Endodermal cell (in vitro differentiated cells): ENCODE results near the gene SEMA6C. TPM values are rescaled to one million over a fixed set of nuclear protein-coding genes. Genes with fewer than 3 reads are reported as not detected.

ENCODE experiments used
- DNase-seq: peaks from one replicate; pipeline ENCODE4 v3.0.0-alpha.2; 2017
- H3K27ac ChIP-seq: 2 replicates; pipeline ENCODE4 v1.5.1; 2013; ENCODE audit warnings: mild to moderate bottlenecking, low read depth, low read length, moderate library complexity
- H3K27me3 ChIP-seq: 2 replicates; pipeline ENCODE4 v1.6.1; 2013; ENCODE audit warnings: mild to moderate bottlenecking, low read length, moderate library complexity; ENCODE audit not compliant: insufficient read depth, control insufficient read depth, poor library complexity, severe bottlenecking
- H3K36me3 ChIP-seq: 2 replicates; pipeline ENCODE4 v1.7.0; 2013; ENCODE audit warnings: mild to moderate bottlenecking, low read length, moderate library complexity; ENCODE audit not compliant: control insufficient read depth, insufficient read depth
- H3K4me1 ChIP-seq: one replicate; pipeline ENCODE4 v1.7.0; 2013; ENCODE audit warnings: low read length; ENCODE audit not compliant: control insufficient read depth, insufficient read depth
- H3K4me3 ChIP-seq: 2 replicates; pipeline ENCODE4 v1.5.1; 2013; ENCODE audit warnings: mild to moderate bottlenecking, low read length, moderate library complexity
- H3K9ac ChIP-seq: 2 replicates; pipeline ENCODE4 v1.6.1; 2013; ENCODE audit warnings: mild to moderate bottlenecking, low read length, moderate library complexity; ENCODE audit not compliant: poor library complexity, severe bottlenecking; ENCODE audit errors: extremely low read depth
- H3K9me3 ChIP-seq: 2 replicates; pipeline ENCODE4 v1.6.1; 2013; ENCODE audit warnings: mild to moderate bottlenecking, low read length, moderate library complexity; ENCODE audit not compliant: control insufficient read depth
- H3K27ac Mint-ChIP-seq: 2 replicates; pipeline ENCODE4 v1.8.0; 2020; ENCODE audit warnings: mixed read lengths
- H3K27me3 Mint-ChIP-seq: 2 replicates; pipeline ENCODE4 v1.8.0; 2021; ENCODE audit warnings: mild to moderate bottlenecking, mixed read lengths; ENCODE audit not compliant: insufficient read depth
- H3K36me3 Mint-ChIP-seq: 2 replicates; pipeline ENCODE4 v1.8.0; 2020; ENCODE audit warnings: low read depth, mixed read lengths
- H3K4me1 Mint-ChIP-seq: 2 replicates; pipeline ENCODE4 v1.8.0; 2020; ENCODE audit warnings: mixed read lengths
- H3K4me3 Mint-ChIP-seq: 2 replicates; pipeline ENCODE4 v1.8.0; 2020; ENCODE audit warnings: mild to moderate bottlenecking, moderate library complexity, mixed read lengths
- H3K9me3 Mint-ChIP-seq: 2 replicates; pipeline ENCODE4 v1.8.0; 2020; ENCODE audit warnings: mild to moderate bottlenecking, mixed read lengths
- WGBS, 2 experiments: methylation state at CpG; one replicate each; pipeline versions ENCODE4 v1.1.5 to v1.1.7; 2013; ENCODE audit warnings: missing lambda C conversion rate in 2 of 2, mixed read lengths in 1 of 2; ENCODE audit not compliant: insufficient coverage in 1 of 2, insufficient read length in 1 of 2; 5-methylcytosine and 5-hydroxymethylcytosine counted together
- total RNA-seq, 2 donors: library from RNA; stranded (reverse); fragmentation: NEBNext Ultra II Directional in 1 of 2; extraction: Animal tissue kit (Norgen Biotek cat#: 25700) in 1 of 2; gene quantifications; 2 replicates in 1 of 2; 3 replicates in 1 of 2; pipeline ENCODE4 v1.2.1, GENCODE V29; 2021
- TF ChIP-seq, protein P1 (sequence below): fragments of 200-600 bp; sonication (generic); conservative IDR thresholded peaks from 2 replicates; pipeline ENCODE4 v1.5.0; 2021; ENCODE audit warnings: antibody characterized with exemption, mild to moderate bottlenecking

The SEMA6C gene
- total RNA-seq, 2 donors from 2014 or later, result 23.8 to 26.5 TPM

DNA sequence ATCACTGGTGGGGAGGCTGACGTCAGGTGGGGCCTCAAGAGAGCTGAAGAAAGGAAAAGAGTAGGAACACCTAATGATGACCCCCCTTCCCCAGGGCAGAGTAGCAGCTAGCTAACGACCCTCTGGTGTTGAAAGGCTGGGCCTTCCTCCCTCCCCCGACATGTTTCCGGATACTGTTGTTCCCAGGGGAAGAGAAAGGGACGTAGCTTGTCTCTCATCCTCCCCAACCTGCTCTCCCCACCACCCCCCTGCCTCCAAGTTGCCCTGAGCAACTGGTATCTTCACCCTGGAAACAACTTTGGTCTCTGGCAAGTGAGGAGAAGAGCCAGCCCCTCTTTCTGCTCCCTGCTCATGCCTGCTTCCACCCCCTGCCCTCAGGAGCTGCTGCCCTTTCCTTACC is 2.4 kb downstream of the SEMA6C start:
- no peak overlapping the region for H3K27ac Mint-ChIP-seq
- peaks cover 11% of the 10 kb centered on the region for H3K27me3 Mint-ChIP-seq
- no peak overlapping the region for H3K9ac ChIP-seq
- no peaks in the 10 kb centered on the region for H3K9me3 Mint-ChIP-seq
- 77% methylated on average over 5 of the region's 5 CpGs; no CpG with 5 or more reads in 1 of the 2 experiments for WGBS, 2 experiments
- H3K27me3 ChIP-seq, result no peaks in the 10 kb centered on the region
- no peaks in the 10 kb centered on the region for H3K9me3 ChIP-seq
- H3K4me1 ChIP-seq, result no peaks in the 10 kb centered on the region
- H3K4me3 Mint-ChIP-seq, result no peak overlapping the region
- no peak overlapping the region for H3K27ac ChIP-seq
- H3K36me3 ChIP-seq, result peaks cover 22% of the 10 kb centered on the region
- H3K4me3 ChIP-seq, result no peak overlapping the region
- TF ChIP-seq, protein P1, sequence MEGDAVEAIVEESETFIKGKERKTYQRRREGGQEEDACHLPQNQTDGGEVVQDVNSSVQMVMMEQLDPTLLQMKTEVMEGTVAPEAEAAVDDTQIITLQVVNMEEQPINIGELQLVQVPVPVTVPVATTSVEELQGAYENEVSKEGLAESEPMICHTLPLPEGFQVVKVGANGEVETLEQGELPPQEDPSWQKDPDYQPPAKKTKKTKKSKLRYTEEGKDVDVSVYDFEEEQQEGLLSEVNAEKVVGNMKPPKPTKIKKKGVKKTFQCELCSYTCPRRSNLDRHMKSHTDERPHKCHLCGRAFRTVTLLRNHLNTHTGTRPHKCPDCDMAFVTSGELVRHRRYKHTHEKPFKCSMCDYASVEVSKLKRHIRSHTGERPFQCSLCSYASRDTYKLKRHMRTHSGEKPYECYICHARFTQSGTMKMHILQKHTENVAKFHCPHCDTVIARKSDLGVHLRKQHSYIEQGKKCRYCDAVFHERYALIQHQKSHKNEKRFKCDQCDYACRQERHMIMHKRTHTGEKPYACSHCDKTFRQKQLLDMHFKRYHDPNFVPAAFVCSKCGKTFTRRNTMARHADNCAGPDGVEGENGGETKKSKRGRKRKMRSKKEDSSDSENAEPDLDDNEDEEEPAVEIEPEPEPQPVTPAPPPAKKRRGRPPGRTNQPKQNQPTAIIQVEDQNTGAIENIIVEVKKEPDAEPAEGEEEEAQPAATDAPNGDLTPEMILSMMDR, result no peak
- peak; percentile 67 for DNase-seq
- H3K4me1 Mint-ChIP-seq, result peaks cover 27% of the 10 kb centered on the region
- H3K36me3 Mint-ChIP-seq, result peaks cover 11% of the 10 kb centered on the region

DNA sequence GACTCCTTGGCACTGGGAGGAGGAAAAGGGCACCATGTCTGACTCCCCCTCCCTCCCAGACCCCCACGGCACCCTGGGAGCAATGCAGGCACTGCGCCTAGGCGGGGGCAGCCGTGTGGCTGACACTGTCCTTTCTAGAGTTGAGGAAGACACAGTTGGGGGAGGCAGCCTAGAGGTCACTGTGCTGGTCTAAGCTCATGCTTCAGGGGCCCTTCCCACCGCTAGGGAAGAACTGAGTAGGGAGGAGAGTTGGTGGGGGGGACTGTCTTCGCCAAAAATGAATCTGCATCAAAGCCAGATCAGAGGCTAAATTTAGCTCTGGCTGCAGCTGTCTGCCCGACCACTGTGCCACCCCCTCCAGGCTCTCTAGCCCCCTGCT is 3.4 kb downstream of the SEMA6C start:
- DNase-seq, result peak; percentile 49
- Mint-ChIP-seq H3K27me3 (peaks cover 6% of the 10 kb centered on the region), H3K9me3 (no peaks in the 10 kb centered on the region), H3K4me1 (peaks cover 27% of the 10 kb centered on the region), H3K27ac (no peak overlapping the region), H3K4me3 (no peak overlapping the region), H3K36me3 (peaks cover 16% of the 10 kb centered on the region)
- no peaks in the 10 kb centered on the region for H3K9me3 ChIP-seq
- H3K4me1 ChIP-seq, result no peaks in the 10 kb centered on the region
- TF ChIP-seq, protein P1, result no peak
- peaks cover 22% of the 10 kb centered on the region for H3K36me3 ChIP-seq
- no peak overlapping the region for H3K9ac ChIP-seq
- no peak overlapping the region for H3K4me3 ChIP-seq
- no peak overlapping the region for H3K27ac ChIP-seq
- no peaks in the 10 kb centered on the region for H3K27me3 ChIP-seq
- 71% methylated on average over 7 of the region's 7 CpGs; no CpG with 5 or more reads in 1 of the 2 experiments for WGBS, 2 experiments

DNA sequence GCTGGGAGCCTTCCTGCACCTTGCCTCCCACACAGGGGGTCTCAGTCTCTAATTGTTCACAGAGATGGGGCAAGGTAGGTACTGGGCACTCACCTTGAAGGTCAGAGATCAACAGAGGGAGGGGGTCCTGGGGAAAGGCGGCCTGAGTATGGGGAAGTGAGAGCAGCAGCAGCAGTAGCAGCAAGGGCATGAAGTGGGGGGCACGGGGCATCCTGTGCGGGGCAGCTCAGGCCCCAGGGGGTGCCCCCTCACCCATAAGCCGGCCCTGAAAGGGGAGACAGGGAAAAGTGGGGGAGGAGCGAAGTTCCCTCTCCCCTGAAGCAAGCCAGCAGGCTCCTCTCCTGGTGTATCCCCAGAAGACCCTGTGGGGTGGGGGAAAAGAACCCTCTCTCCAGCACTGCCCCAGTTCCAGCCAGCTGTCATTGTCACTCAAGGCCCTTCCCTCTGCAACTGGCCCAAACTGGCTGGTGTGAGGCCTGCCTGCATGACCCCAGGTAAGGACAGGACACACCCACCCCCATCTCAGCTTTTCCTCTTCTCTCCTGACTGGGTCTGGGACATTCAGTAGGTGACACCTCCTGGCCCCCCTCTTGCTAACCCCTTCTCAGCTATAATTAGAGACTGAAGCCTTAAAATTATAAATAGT is 3.9 kb downstream of the SEMA6C start:
- Mint-ChIP-seq H3K27me3 (peaks cover under 1% of the 10 kb centered on the region), H3K27ac (no peak overlapping the region), H3K4me1 (peaks cover 27% of the 10 kb centered on the region), H3K4me3 (no peak overlapping the region), H3K36me3 (peaks cover 19% of the 10 kb centered on the region), H3K9me3 (no peaks in the 10 kb centered on the region)
- Histone ChIP-seq H3K27ac (no peak overlapping the region), H3K27me3 (no peaks in the 10 kb centered on the region), H3K9me3 (no peaks in the 10 kb centered on the region), H3K9ac (no peak overlapping the region), H3K4me1 (no peaks in the 10 kb centered on the region), H3K4me3 (no peak overlapping the region), H3K36me3 (peaks cover 26% of the 10 kb centered on the region)
- WGBS, 2 experiments, result 80% methylated on average over 5 of the region's 5 CpGs; no CpG with 5 or more reads in 1 of the 2 experiments
- TF ChIP-seq, protein P1, result no peak
- DNase-seq, result no peak
